Jurkat, Clone E6-1 (cell line): ENCODE measurements around the gene DDX5.
"Not testable (repeated sequence)": the region's sequence is repeated elsewhere in the genome, so short reads cannot be mapped to it uniquely, and the experiment has no call there.

Experiments used
- DNase-seq: peaks from one replicate; pipeline ENCODE4 v3.0.0-alpha.2; 2011; ENCODE audit warnings: low read depth, low spot score
- H3K4me3 ChIP-seq: 2 replicates; pipeline ENCODE4 v1.5.1; 2011; ENCODE audit warnings: mild to moderate bottlenecking, low read length, control low read depth, moderate library complexity

Gene DDX5

DNA sequence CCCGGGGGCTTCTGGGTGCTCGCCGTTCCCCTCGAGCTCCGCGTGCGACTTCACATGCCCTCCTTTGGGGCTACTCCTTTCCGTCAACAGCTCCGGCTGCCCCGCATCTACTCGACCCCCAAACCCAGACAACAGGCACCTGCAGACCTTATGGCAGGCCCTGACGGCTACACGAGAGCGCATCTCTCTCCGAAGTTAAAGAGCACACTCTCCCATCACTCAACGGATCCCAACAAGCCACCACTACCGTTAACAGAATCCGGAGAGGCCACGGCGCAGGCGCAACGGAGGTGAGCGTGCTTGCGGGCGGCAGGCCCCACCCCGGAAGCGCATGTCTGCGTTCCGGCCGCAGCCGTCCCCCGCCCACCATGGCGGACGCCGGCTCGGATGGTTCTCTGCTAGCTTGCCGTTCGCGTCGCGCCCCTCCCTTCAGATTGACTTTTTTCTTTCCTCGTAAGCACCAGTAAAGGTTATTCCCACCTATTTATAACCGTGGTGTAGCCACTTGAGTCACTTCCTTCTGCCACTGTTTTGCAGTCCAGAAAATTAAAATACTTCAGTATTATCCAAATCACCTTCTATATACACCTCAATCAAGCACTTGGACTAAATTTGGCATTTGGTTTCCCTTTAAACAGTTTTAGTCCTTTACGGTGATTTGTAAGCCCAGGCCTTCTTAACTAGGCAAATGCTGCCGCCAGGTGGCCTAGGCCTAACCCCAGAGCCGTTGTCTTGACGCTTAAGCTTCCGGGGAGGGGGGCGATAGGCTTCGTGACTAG, 9.1 kb downstream of the DDX5 start, which contains the start of gene POLG2:
Gene POLG2, minus strand, starts transcription at position 269 of the 779 bp plus-strand sequence. Its CDS starts 86 bp downstream, at position 183.
- DNase-seq: peak; percentile 94
- peak within 1 kb of the TSS; percentile 76 for H3K4me3 ChIP-seq

DNA sequence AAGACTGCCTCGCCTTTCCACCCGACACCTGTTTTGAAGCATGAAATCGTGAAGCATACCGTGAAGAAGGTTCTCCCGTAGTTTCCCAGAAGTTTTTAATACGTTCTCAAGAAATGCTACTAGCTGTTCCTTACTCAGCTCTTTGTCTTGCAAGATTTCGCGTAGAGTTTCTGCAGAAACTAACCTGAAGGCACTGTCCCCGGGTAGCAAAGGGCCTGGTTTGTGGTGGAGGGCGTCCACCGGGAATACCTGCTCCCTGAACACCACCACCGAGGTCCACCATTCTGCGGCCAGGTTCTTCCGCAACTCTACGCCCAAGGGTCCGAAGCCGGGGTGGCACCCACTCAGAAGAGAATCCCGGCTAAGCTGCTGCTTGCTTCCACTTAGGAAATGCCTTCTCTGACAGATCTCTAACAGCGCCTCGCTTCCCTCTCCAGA, 9.7 kb downstream of the DDX5 start:
- peak overlapping the region; percentile 76 for H3K4me3 ChIP-seq
- no peak for DNase-seq

DNA sequence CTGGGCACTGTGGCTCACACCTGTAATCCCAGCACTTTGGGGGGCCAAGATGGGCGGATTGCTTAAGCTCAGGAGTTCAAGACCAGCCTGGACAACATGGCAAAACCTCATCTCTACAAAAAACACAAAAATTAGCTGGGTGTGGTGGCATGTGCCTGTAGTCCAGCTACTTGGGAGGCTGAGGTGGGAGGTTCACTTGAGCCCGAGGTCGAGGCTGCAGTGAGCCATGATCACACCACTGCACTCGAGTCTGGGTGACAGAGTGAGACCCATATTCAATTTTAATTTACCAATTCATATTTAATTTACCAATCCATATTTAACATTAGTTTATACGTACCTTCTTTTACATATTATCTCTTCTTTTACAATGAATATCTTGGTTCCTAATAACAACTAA, 10.8 kb downstream of the DDX5 start:
- not testable (repeated sequence) for H3K4me3 ChIP-seq, DNase-seq

GRCh38 chr17:64494121-64494520, 12.0 kb downstream of the DDX5 start:
- DNase-seq: no peak
- H3K4me3 ChIP-seq: no peak overlapping the region

GRCh38 chr17:64492481-64493109, 13.5 kb downstream of the DDX5 start:
- DNase-seq: no peak
- H3K4me3 ChIP-seq: no peak overlapping the region

- no peak for DNase-seq
- H3K4me3 ChIP-seq: no peak overlapping the region
Measured at GRCh38 chr17:64491994-64492393, 14.1 kb downstream of the DDX5 start.

DNA sequence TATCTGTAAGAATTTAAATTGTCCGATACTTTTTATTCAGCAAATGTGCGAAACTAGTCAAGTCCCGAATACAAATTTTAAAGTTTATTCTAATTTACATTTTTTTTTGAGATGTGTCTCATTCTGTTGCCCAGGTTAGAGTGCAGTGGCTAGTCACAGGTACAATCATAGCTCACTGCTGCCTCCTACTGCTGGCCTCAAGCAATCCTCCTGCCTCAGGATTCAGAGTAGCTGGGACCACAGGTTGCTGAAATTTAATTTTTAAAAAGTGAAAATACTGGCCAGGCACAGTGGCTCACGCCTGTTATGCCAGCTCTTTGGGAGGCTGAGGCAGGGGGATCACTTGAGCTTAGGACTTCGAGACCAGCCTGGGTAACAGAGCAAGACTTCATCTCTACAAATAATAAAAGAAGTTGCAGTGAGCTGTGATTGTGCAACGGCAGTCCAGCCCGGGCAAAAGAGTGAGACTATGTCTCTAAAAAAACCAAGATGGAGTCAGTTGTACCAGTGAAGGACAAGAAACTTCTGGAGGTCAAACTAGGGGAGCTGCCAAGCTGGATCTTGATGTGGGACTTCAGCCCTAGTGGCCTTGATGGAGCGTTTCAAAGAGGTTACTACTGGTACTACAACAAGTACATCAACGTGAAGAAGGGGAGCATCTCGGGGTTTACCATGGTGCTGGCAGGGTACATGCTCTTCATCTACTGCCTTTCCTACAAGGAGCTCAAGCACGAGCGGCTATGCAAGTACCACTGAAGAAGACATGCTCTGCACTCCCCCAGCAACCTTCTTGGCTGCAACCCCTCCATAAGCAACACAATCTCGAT, 14.8 kb downstream of the DDX5 start:
- H3K4me3 ChIP-seq: no peak overlapping the region
- DNase-seq: no peak

DNA sequence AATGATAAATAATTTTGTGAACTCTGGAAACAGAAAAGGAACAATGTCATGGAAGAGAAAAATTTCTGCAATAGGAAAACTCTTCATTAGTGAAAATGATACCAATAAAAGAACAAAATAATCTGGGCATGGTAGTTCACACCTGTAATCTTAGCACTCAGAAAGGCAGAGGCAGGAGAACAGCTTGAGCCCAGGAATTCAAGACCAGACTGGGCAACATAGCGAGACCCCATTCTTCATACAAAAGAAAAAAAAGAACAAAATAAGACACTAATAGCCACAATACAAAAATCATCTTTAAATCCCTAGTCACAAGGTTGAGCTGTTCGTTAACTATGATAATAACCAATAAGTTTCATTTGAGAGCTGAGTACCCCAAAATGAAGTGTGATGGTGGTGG, 17.8 kb downstream of the DDX5 start:
- no peak for DNase-seq

DNA sequence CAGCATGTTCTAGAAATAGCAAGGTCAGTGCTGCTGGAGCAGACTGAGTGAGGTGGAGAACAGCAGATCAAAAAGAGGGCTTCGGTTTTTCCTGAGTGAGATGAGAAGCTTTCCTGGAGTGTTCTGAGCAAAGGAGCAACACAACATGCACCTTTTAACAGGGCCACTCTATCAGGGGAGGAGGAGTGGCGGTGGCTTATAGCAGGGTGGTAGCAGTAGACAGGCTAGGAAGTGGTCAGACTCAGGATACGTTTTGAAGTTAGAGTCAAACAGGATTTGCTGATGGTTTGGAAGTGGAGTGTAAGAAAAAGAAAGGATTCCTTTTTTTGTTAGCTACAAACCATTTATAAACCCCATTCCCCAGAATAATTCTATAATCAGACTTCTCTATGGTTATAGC, 21.7 kb downstream of the DDX5 start:
- DNase-seq: no peak
- no peak overlapping the region for H3K4me3 ChIP-seq

More for the DNA sequence above, 17.8 kb downstream of the DDX5 start:
- H3K4me3 ChIP-seq: no peak overlapping the region

GRCh38 chr17:64480951-64481350, 25.1 kb downstream of the DDX5 start:
- no peak overlapping the region for H3K4me3 ChIP-seq
- DNase-seq: no peak

GRCh38 chr17:64477849-64478248, 28.2 kb downstream of the DDX5 start:
- no peak overlapping the region for H3K4me3 ChIP-seq
- no peak for DNase-seq

DNA sequence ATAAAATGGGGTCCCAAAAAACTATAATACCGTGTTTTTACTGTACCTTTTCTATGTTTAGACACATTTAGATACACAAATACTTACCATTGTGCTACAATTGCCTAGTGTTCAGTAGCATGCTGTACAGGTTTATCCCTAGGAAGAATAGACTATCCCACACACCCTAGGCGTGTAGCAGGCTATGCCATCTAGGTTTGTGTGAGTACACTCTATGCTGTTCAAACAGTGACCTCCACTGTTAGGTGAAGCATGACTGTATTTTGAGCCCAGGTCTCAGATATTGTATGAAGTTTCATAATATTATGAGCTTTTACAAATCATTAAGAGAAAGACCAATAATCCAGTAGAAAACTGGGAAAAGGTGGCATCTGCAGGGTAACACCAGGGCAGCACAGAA, 33.5 kb downstream of the DDX5 start:
- no peak overlapping the region for H3K4me3 ChIP-seq
- no peak for DNase-seq

DNA sequence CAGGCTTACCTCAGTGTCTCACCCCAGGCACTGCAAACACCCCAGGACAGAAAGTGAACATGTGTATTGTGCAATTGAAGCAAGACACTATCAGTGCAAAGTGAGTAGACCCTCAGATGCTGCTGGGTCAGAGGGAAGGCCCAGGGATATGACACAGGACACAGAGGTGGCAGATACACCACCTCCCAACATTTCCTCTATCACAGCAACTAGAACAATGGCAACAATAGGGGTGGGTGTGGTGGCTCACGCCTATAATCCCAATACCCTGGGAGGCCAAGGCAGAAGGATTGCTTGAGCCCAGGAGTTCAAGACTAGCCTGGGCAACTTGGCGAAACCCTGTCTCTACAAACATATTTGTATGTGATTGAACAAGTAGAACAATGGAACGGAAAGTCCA, 34.6 kb downstream of the DDX5 start:
- no peak for DNase-seq
- no peak overlapping the region for H3K4me3 ChIP-seq

DNA sequence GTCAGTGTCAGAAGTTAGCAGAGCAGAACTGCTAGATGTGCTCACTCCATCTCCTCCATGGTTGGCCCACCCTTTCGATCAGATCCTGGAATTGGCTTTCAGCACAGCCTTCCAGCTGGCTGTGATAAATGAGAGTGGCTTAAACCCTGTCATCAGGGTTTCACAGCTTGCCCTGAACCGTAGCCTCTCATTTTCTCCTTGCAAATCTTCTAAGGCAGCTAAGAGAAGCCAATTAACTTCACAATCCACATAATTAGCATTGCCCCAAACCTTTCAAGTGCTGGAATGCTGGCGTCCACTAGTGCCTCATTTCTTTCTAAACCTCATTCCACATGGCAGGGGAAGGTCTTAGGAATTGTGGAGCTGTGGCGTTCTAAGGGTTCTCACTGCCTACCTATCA, 35.5 kb downstream of the DDX5 start:
- DNase-seq: no peak

GRCh38 chr17:64466834-64467233, 39.3 kb downstream of the DDX5 start:
- not testable (repeated sequence) for H3K4me3 ChIP-seq, DNase-seq

More for the DNA sequence above, 35.5 kb downstream of the DDX5 start:
- H3K4me3 ChIP-seq: no peak overlapping the region

DNA sequence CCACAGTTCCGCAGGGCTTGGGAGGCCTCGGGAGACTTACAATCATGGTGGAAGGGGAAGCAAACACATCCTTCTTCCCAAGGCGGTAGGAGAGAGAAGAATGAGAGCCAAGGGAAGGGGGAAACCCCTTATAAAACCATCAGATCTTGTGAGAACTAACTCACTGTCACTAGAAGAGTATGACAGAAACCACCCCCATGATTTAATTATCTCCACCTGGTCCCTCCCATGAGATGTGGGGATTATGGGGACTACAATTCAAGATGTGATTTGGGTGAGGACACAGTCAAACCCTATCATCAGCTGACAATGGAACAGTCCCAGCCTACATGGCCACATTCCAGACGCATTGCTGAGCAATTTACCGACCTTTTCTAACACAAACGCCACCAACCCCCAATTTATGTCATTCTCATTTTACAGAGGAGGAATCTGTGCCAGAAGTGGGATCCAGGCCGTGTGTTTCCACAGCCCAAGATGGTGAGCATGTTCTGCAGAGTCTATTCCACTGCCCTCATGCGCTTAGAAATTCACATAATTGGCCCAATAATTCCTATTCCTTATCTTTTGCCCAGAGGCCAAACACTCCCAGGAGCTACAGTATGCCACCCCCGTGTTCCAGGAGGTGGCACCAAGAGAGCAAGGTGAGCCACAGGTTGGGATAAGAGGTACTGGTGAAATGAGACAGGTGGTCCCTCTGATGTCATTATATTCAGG, 39.9 kb downstream of the DDX5 start:
- DNase-seq: no peak
- H3K4me3 ChIP-seq: no peak overlapping the region

DNA sequence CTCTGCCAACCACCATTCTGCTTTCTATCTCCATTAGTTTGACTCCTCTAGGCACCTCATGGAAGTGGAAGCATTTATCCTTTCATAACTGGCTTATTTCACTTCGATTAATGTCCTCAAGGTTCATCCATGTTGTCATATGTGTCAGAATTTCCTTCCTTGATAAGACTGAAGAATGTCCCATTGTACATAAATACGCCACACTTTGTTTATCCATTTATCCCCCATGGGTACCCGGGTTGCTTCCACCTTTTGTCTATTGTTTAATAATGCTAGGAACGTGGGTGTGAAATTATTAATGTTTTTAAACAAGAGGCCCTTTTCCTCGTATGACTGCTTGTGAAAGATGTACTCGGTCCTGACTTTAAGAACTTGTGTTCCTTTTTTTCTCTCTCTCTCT, 44.3 kb downstream of the DDX5 start:
- no peak overlapping the region for H3K4me3 ChIP-seq
- DNase-seq: no peak

DNA sequence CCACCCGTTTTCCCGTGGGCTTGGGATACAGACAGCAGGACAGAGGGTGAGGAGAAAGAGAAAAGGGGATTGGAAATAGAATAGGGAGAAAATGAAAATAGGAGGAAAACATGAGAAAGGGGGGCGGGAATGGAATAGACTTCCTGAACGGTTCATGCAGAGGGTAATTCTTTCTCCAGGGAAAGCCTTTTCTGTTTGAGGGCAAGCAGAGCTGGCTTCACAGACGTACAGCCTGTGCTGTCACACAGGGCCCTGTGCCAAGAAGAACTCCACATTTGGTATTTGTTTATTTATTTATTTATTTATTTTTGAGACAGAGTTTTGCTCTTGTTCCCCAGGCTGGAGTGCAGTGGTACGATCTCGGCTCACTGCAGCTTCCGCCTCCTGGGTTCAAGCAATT, 45.1 kb downstream of the DDX5 start:
- DNase-seq: no peak
- H3K4me3 ChIP-seq: no peak overlapping the region

GRCh38 chr17:64459818-64460217, 46.3 kb downstream of the DDX5 start:
- not testable (repeated sequence) for DNase-seq, H3K4me3 ChIP-seq
